Pancreas (tissue), 10 donors: ENCODE measurements around the gene ARL15. TPM values are rescaled to one million over a fixed set of nuclear protein-coding genes. Genes with fewer than 3 reads are reported as not detected.

Experiments used
- ATAC-seq, 4 donors: fragments of 200-7000 bp; cut with Tn5 transposase; one replicate each; pipeline versions ENCODE4 v1.8.0 to v1.9.1; 2020; ENCODE audit warnings: mild to moderate bottlenecking in 4 of 4, moderate library complexity in 4 of 4
- DNase-seq, 6 donors: peaks; one replicate each; pipeline ENCODE4 v3.0.0-alpha.2; 2020
- FAIRE-seq: peaks from 2 replicates; lab custom pipeline; 2012; peaks lifted over from hg19 to GRCh38; lab: Jason Lieb, UNC
- H3K27ac ChIP-seq, 4 donors: fragments of 200-600 bp; sonication (generic); 1 replicate in 3 of 4; 2 replicates in 1 of 4; pipeline versions ENCODE4 v1.5.0 to v1.8.0; 2020
- H3K27me3 ChIP-seq, 4 donors: fragments of 200-600 bp; one replicate each; pipeline ENCODE4 v1.8.0; 2021
- H3K36me3 ChIP-seq, 3 donors: fragments of 200-600 bp; sonication (generic) in 1 of 3; one replicate each; pipeline versions ENCODE4 v1.5.0 to v1.8.0; 2020 to 2021
- H3K4me1 ChIP-seq, 3 donors: fragments of 200-600 bp; one replicate each; pipeline ENCODE4 v1.8.0; 2021
- H3K4me3 ChIP-seq, 4 donors: fragments of 200-600 bp; sonication (generic) in 2 of 4; one replicate each; pipeline versions ENCODE4 v1.5.0 to v1.8.0; 2020 to 2021
- H3K9me3 ChIP-seq, 4 donors: fragments of 200-600 bp; one replicate each; pipeline ENCODE4 v1.8.0; 2021
- CTCF ChIP-seq, 4 donors: fragments of 200-600 bp; sonication (generic) in 3 of 4; IDR thresholded peaks; one replicate each; pipeline versions ENCODE4 v1.5.0 to v1.8.0; 2021; ENCODE audit warnings: antibody characterized with exemption in 4 of 4
- WGBS, 2 donors: extraction: QIAGEN DNeasy Blood & Tissue Kit; methylation state at CpG; one replicate each; pipeline ENCODE4 v1.1.7; 2013; 5-methylcytosine and 5-hydroxymethylcytosine counted together
- intact Hi-C, 3 donors: fragments of 100-400 bp; cut with DNase I; formaldehyde crosslinking; loops; one replicate each; pipeline versions ENCODE4 v1.11.1 to v1.14.2; 2022
- polyA plus RNA-seq, 2 donors: library from polyadenylated mRNA; stranded (reverse); fragments of 200-250 nt; gene quantifications; one replicate each; pipeline ENCODE4 v1.2.3, GENCODE V29; 2013
- total RNA-seq, 6 donors: library from RNA; stranded (reverse); fragmentation: NEBNext Ultra II Directional in 4 of 6; extraction: Animal tissue kit (Norgen Biotek cat#: 25700) in 4 of 6; gene quantifications; one replicate each; pipeline versions ENCODE4 v1.2.1 to v1.2.4, GENCODE V29; 2021 to 2023
- donor health status: healthy with polysubstance abuse.
- donor health status: DM: no; HTN: no; CAD: no; lungs with moderate emphysema.
- donor health status: DM: no; HTN: no; CAD: no.
- donor health status: control.
- donor health status: control.
- donor health status: Bipolar disorder and iron deficiency.
- donor health status: DM: yes; HTN: yes; CAD: no.
- donor health status: DM: no; HTN: no; CAD: no.
- donor health status: DM: no; HTN: no; CAD: no.
- donor health status: DM: yes; HTN: yes; CAD: no.

Gene ARL15
- total and polyA plus RNA-seq, 8 donors, result 3.9 to 14.0 (median 6.7) TPM

GRCh38 chr5:54289769-54290168, 20.6 kb downstream of the ARL15 start:
- ATAC-seq (no peak), FAIRE-seq (no peak), DNase-seq (no peak)
- no peak overlapping the region for H3K27ac ChIP-seq
- H3K27me3 ChIP-seq, result no peaks in the 10 kb centered on the region
- intact Hi-C loops, result no loop called here
- H3K4me3 ChIP-seq, result no peak overlapping the region
- no peaks in the 10 kb centered on the region for H3K36me3 ChIP-seq
- H3K9me3 ChIP-seq, result no peaks in the 10 kb centered on the region
- 95 to 97% methylated on average over 1 of the region's 1 CpG for WGBS, 2 donors
- H3K4me1 ChIP-seq, result no peaks in the 10 kb centered on the region
- no peak for TF ChIP-seq CTCF (IDR thresholded peaks at IDR 0.05)

GRCh38 chr5:54288568-54289217, 21.7 kb downstream of the ARL15 start:
- TF ChIP-seq CTCF (IDR thresholded peaks at IDR 0.05), result no peak
- H3K4me1 ChIP-seq, result no peaks in the 10 kb centered on the region
- no peak for ATAC-seq
- H3K27ac ChIP-seq, result no peak overlapping the region
- WGBS, 2 donors, result 70 to 91% methylated on average over 5 of the region's 5 CpGs
- H3K27me3 ChIP-seq, result no peaks in the 10 kb centered on the region
- no peak for DNase-seq
- H3K9me3 ChIP-seq, result no peaks in the 10 kb centered on the region
- intact Hi-C loops, result no loop called here
- no peaks in the 10 kb centered on the region for H3K36me3 ChIP-seq
- no peak for FAIRE-seq
- no peak overlapping the region for H3K4me3 ChIP-seq

GRCh38 chr5:54285686-54286085, 24.7 kb downstream of the ARL15 start:
- intact Hi-C loops, result no loop called here
- no peak for DNase-seq
- ATAC-seq, result no peak
- Histone ChIP-seq H3K4me1 (no peaks in the 10 kb centered on the region), H3K9me3 (no peaks in the 10 kb centered on the region), H3K36me3 (no peaks in the 10 kb centered on the region), H3K4me3 (no peak overlapping the region), H3K27ac (no peak overlapping the region), H3K27me3 (no peaks in the 10 kb centered on the region)
- FAIRE-seq, result no peak
- TF ChIP-seq CTCF (IDR thresholded peaks at IDR 0.05), result no peak
- WGBS, 2 donors, result 74 to 80% methylated on average over 10 of the region's 10 CpGs

- Histone ChIP-seq H3K27me3 (no peaks in the 10 kb centered on the region), H3K4me1 (no peaks in the 10 kb centered on the region), H3K27ac (no peak overlapping the region), H3K4me3 (no peak overlapping the region), H3K9me3 (no peaks in the 10 kb centered on the region), H3K36me3 (no peaks in the 10 kb centered on the region)
- FAIRE-seq (no peak), DNase-seq (no peak), ATAC-seq (no peak)
- no peak for TF ChIP-seq CTCF (IDR thresholded peaks at IDR 0.05)
- whole genome bisulfite sequencing, 2 donors, result 61 to 64% methylated on average over 2 of the region's 2 CpGs
- intact Hi-C loops, result no loop called here
Observed at GRCh38 chr5:54284586-54284985, 25.8 kb downstream of the ARL15 start.

- Histone ChIP-seq H3K4me3 (no peak overlapping the region), H3K27ac (no peak overlapping the region), H3K27me3 (no peaks in the 10 kb centered on the region), H3K36me3 (no peaks in the 10 kb centered on the region), H3K4me1 (no peaks in the 10 kb centered on the region), H3K9me3 (no peaks in the 10 kb centered on the region)
- FAIRE-seq, result no peak
- intact Hi-C loops, result no loop called here
- no peak for TF ChIP-seq CTCF (IDR thresholded peaks at IDR 0.05)
- WGBS, 2 donors, result 74 to 97% methylated on average over 3 of the region's 3 CpGs
- no peak for ATAC-seq
- DNase-seq, result no peak
Observed at GRCh38 chr5:54282876-54283275, 27.5 kb downstream of the ARL15 start.
